AG10803 (cell line): Measurements from ENCODE around the gene KIAA0753.

Experiments used
- DNase-seq: peaks from one replicate; pipeline ENCODE4 v3.0.0; 2010; ENCODE audit warnings: low read depth
- H3K4me3 ChIP-seq: 2 replicates; pipeline ENCODE4 v1.5.1; 2011; ENCODE audit warnings: mild to moderate bottlenecking, low read length, control low read depth
- CTCF ChIP-seq: conservative IDR thresholded peaks from 2 replicates; pipeline ENCODE4 v1.5.1; 2011; ENCODE audit warnings: mild to moderate bottlenecking, low read length, control low read depth, inconsistent platforms

Gene KIAA0753

GRCh38 chr17:6528557-6528956 lies 112.0 kb downstream of the KIAA0753 start:
- H3K4me3 ChIP-seq, result no peak overlapping the region
- no peak for DNase-seq
- no peak for TF ChIP-seq CTCF
